Cardiac fibroblast (primary cell): ENCODE results near the gene LIMA1.
A peak's percentile ranks its signal among the peaks of the same experiment; 100 is the strongest.
"Not testable (repeated sequence)": the region's sequence is repeated elsewhere in the genome, so short reads cannot be mapped to it uniquely, and the experiment has no call there.

Source experiments
- DNase-seq, 2 donors: peaks; one replicate each; pipeline versions ENCODE4 v3.0.0 to v3.0.0-alpha.2; 2010; ENCODE audit warnings: low read depth in 2 of 2
- H3K4me3 ChIP-seq, 2 donors: replicated peaks in 1 of 2; 1 replicate in 1 of 2; 2 replicates in 1 of 2; pipeline ENCODE4 v1.5.1; 2011; ENCODE audit warnings: low read depth in 2 of 2, low read length in 2 of 2, mild to moderate bottlenecking in 2 of 2, moderate library complexity in 1 of 2
- CTCF ChIP-seq: IDR thresholded peaks from one replicate; pipeline ENCODE4 v1.5.1; 2011; ENCODE audit warnings: low read depth, mild to moderate bottlenecking, low read length, inconsistent platforms

Gene LIMA1

GRCh38 chr12:50248411-50248810 lies 34.9 kb downstream of the LIMA1 start:
- TF ChIP-seq CTCF: no peak
- H3K4me3 ChIP-seq: no peak overlapping the region
- no peak for DNase-seq

GRCh38 chr12:50247665-50248064 lies 35.7 kb downstream of the LIMA1 start:
- not testable (repeated sequence) for H3K4me3 ChIP-seq, DNase-seq

GRCh38 chr12:50246873-50247612 lies 36.3 kb downstream of the LIMA1 start:
- peak; percentile 94 to 97 for DNase-seq
- TF ChIP-seq CTCF: no peak

GRCh38 chr12:50246197-50246865 lies 37.0 kb downstream of the LIMA1 start:
- DNase-seq: no peak
- no peak overlapping the region for H3K4me3 ChIP-seq
- TF ChIP-seq CTCF: no peak

More at GRCh38 chr12:50246873-50247612, 36.3 kb downstream of the LIMA1 start:
- no peak overlapping the region for H3K4me3 ChIP-seq

GRCh38 chr12:50243507-50243906 lies 39.8 kb downstream of the LIMA1 start:
- TF ChIP-seq CTCF: no peak
- no peak overlapping the region for H3K4me3 ChIP-seq
- no peak for DNase-seq

GRCh38 chr12:50242751-50243191 lies 40.5 kb downstream of the LIMA1 start:
- no peak overlapping the region for H3K4me3 ChIP-seq
- peak; percentile 33 to 53 for DNase-seq
- no peak for TF ChIP-seq CTCF

GRCh38 chr12:50241178-50241577 lies 42.1 kb downstream of the LIMA1 start:
- no peak for TF ChIP-seq CTCF
- DNase-seq: peak in 1 of 2 donors; percentile 52
- no peak overlapping the region for H3K4me3 ChIP-seq
